ENCODE results near the gene SSBP3. TPM values are rescaled to one million over a fixed set of nuclear protein-coding genes. Genes with fewer than 3 reads are reported as not detected.

The SSBP3 gene
- total RNA-seq, 1 experiment from 2014 or later = 37.5 TPM

DNA sequence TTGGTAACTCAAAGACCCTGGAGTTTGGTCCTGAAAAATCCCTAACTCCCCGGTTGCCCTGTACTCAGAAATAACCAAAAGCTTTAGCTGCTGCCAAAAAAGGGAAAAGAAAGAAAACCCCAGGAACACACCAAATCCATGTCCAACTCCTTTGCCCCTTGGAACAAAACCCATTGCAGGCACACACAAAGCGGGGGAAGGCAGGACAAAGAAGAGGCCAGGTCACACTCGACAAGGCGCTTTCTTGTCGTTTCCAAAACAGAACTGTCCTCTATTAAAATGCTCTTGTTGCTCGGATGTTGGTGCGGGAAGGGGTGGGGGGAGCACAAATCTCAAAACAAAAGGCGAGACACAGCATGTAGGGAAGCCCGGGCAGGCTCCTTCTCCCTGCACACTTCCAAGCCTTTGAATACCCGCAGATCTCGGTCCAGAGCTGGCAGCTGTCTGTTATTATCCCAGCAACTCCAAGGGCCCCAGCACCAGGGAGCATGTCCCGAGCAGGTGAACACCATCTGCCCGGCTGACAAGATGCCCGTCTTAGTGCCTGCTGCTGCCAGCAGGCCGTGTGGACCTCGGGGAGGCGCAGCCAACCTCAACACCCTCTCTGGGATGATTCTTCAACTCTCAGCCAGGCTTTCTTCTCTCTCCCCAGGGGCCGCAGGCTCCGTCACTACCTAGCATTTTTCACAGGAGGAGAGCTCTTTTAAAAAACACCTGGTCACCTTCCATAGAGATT is 96.4 kb downstream of the SSBP3 start:
- ATAC-seq (no peak), DNase-seq (ENCODE audit: low read depth, low spot score) (no peak)
- POLR2A ChIA-PET = no interaction called here
- Histone ChIP-seq H3K4me2 (ENCODE audit: low read length) (no peak overlapping the region), H2AFZ (ENCODE audit: low read depth, low read length, poor library complexity, severe bottlenecking) (no peak overlapping the region), H3K27me3 (ENCODE audit: insufficient read depth, low read length) (no peaks in the 10 kb centered on the region), H3K36me3 (ENCODE audit: control insufficient read depth in 1 of 2, insufficient read depth in 2 of 2, low read length in 2 of 2) (no peaks in the 10 kb centered on the region), H4K20me1 (ENCODE audit: insufficient read depth) (no peaks in the 10 kb centered on the region), H3K9me3 (ENCODE audit: control insufficient read depth in 1 of 2, insufficient read depth in 1 of 2, low read depth in 1 of 2, low read length in 2 of 2) (no peaks in the 10 kb centered on the region), H3K9ac (ENCODE audit: low read length) (no peak overlapping the region), H3K4me3 (replicated peaks in 1 of 2; ENCODE audit: low read depth in 1 of 2, low read length in 2 of 2) (no peak overlapping the region), H3K79me2 (ENCODE audit: insufficient read depth, low read length) (no peaks in the 10 kb centered on the region), H3K4me1 (ENCODE audit: control insufficient read depth in 1 of 2, insufficient read depth in 2 of 2, low read length in 2 of 2) (peaks cover 9 to 13% of the 10 kb centered on the region in 2 experiments), H3K9me2 (ENCODE audit: insufficient read depth) (no peaks in the 10 kb centered on the region), H3K27ac (ENCODE audit: low read depth, low read length) (no peak overlapping the region)
- CTCF ChIA-PET = interaction anchor here (1.4 kb wide), 1 partner anchor 9 kb away, joined by 3 read pairs; no protein-coding TSS in a partner anchor
- BruUV-seq (replicated peaks) = no TSS peak
- RAD21 ChIA-PET (ENCODE audit: low non-redundant PET in 1 of 2, low total read pairs in 2 of 2, uncharacterized antibody in 2 of 2, unreplicated experiment in 2 of 2) = no interaction called here
- TF ChIP-seq JUND (IDR thresholded peaks at IDR 0.05) = no peak
- no peak for TF ChIP-seq ZNF274 (IDR thresholded peaks at IDR 0.05; ENCODE audit: low read depth, low read length)
- no peak for TF ChIP-seq REST (IDR thresholded peaks at IDR 0.05; ENCODE audit: low read depth)
- no peak for TF ChIP-seq CBX3 (IDR thresholded peaks at IDR 0.05; ENCODE audit: low read depth)
- no peak for TF ChIP-seq POLR2AphosphoS5 (IDR thresholded peaks at IDR 0.05; ENCODE audit: low read depth, low read length)
- TF ChIP-seq YY1 (IDR thresholded peaks at IDR 0.05; ENCODE audit: extremely low read depth, insufficient replicate concordance, low read depth, low read length) = no peak
- TF ChIP-seq ELF1 (IDR thresholded peaks at IDR 0.05; ENCODE audit: borderline replicate concordance, low read depth) = no peak
- TF ChIP-seq CEBPB (IDR thresholded peaks at IDR 0.05; ENCODE audit: low read depth) = no peak
- TF ChIP-seq, protein P1, sequence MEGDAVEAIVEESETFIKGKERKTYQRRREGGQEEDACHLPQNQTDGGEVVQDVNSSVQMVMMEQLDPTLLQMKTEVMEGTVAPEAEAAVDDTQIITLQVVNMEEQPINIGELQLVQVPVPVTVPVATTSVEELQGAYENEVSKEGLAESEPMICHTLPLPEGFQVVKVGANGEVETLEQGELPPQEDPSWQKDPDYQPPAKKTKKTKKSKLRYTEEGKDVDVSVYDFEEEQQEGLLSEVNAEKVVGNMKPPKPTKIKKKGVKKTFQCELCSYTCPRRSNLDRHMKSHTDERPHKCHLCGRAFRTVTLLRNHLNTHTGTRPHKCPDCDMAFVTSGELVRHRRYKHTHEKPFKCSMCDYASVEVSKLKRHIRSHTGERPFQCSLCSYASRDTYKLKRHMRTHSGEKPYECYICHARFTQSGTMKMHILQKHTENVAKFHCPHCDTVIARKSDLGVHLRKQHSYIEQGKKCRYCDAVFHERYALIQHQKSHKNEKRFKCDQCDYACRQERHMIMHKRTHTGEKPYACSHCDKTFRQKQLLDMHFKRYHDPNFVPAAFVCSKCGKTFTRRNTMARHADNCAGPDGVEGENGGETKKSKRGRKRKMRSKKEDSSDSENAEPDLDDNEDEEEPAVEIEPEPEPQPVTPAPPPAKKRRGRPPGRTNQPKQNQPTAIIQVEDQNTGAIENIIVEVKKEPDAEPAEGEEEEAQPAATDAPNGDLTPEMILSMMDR (IDR thresholded peaks at IDR 0.05 in 2 of 3, conservative IDR thresholded peaks at IDR 0.05 in 1 of 3; ENCODE audit: borderline replicate concordance in 1 of 3, insufficient read depth in 1 of 3, low read depth in 2 of 3, low read length in 2 of 3) = no peak
- TF ChIP-seq, protein P2, sequence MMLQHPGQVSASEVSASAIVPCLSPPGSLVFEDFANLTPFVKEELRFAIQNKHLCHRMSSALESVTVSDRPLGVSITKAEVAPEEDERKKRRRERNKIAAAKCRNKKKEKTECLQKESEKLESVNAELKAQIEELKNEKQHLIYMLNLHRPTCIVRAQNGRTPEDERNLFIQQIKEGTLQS (IDR thresholded peaks at IDR 0.05) = no peak
- no peak for TF ChIP-seq POLR2A (IDR thresholded peaks at IDR 0.05; ENCODE audit: borderline replicate concordance, extremely low read depth, insufficient read depth, insufficient read length)
- TF ChIP-seq SRF (IDR thresholded peaks at IDR 0.05; ENCODE audit: low read depth) = no peak
- TF ChIP-seq FOSL1 (IDR thresholded peaks at IDR 0.05; ENCODE audit: low read depth) = no peak
- TF ChIP-seq RAD21 (IDR thresholded peaks at IDR 0.05; ENCODE audit: low read depth) = no peak
- no peak for TF ChIP-seq SP1 (IDR thresholded peaks at IDR 0.05; ENCODE audit: low read depth)
- intact Hi-C loops (cut with micrococcal nuclease) = loop anchor here (2.0 kb wide), 1 partner anchor 179 kb away; no protein-coding TSS in a partner anchor
